Cardiac fibroblast (primary cell): ENCODE data around the gene NOC3L.
A peak's percentile ranks its signal among the peaks of the same experiment; 100 is the strongest.

ENCODE experiments used
- DNase-seq, 2 donors: peaks; one replicate each; pipeline versions ENCODE4 v3.0.0 to v3.0.0-alpha.2; 2010; ENCODE audit warnings: low read depth in 2 of 2
- H3K4me3 ChIP-seq, 2 donors: replicated peaks in 1 of 2; 1 replicate in 1 of 2; 2 replicates in 1 of 2; pipeline ENCODE4 v1.5.1; 2011; ENCODE audit warnings: low read depth in 2 of 2, low read length in 2 of 2, mild to moderate bottlenecking in 2 of 2, moderate library complexity in 1 of 2
- CTCF ChIP-seq: IDR thresholded peaks from one replicate; pipeline ENCODE4 v1.5.1; 2011; ENCODE audit warnings: low read depth, mild to moderate bottlenecking, low read length, inconsistent platforms

NOC3L gene

GRCh38 chr10:94292434-94293090, 70.2 kb downstream of the NOC3L start:
- TF ChIP-seq CTCF, result no peak
- peak; percentile 82 to 87 for DNase-seq
- no peak overlapping the region for H3K4me3 ChIP-seq

- no peak for DNase-seq
- no peak overlapping the region for H3K4me3 ChIP-seq
- no peak for TF ChIP-seq CTCF
Observed at GRCh38 chr10:94288361-94289101, 74.2 kb downstream of the NOC3L start.

- H3K4me3 ChIP-seq, result no peak overlapping the region
- no peak for TF ChIP-seq CTCF
- DNase-seq, result peak; percentile 35 to 50
Observed at GRCh38 chr10:94287336-94287735, 75.4 kb downstream of the NOC3L start.

GRCh38 chr10:94286901-94287300, 75.8 kb downstream of the NOC3L start:
- no peak for TF ChIP-seq CTCF
- peak in 1 of 2 donors; percentile 48 for DNase-seq
- no peak overlapping the region for H3K4me3 ChIP-seq

GRCh38 chr10:94285271-94285670, 77.5 kb downstream of the NOC3L start:
- TF ChIP-seq CTCF, result no peak
- DNase-seq, result no peak
- H3K4me3 ChIP-seq, result no peak overlapping the region
